Stomach (tissue), 9 donors: ENCODE data around the gene MAST2. TPM values are rescaled to one million over a fixed set of nuclear protein-coding genes. Genes with fewer than 3 reads are reported as not detected.

ENCODE experiments used
- DNase-seq, 2 donors: peaks; one replicate each; pipeline versions ENCODE4 v3.0.0 to v3.0.0-alpha.2; 2013 to 2019
- H3K27ac ChIP-seq, 5 donors: fragments of 200-600 bp in 4 of 5; sonication (generic) in 4 of 5; one replicate each; pipeline ENCODE4 v1.5.1; 2013 to 2019; ENCODE audit warnings: mild to moderate bottlenecking in 1 of 5, moderate library complexity in 1 of 5
- H3K27me3 ChIP-seq, 3 donors: fragments of 200-600 bp; sonication (generic); one replicate each; pipeline ENCODE4 v1.5.1; 2017 to 2019; ENCODE audit warnings: mixed run types in 1 of 3
- H3K36me3 ChIP-seq, 4 donors: fragments of 200-600 bp; sonication (generic); 1 replicate in 3 of 4; 2 replicates in 1 of 4; pipeline ENCODE4 v1.5.1; 2016 to 2019
- H3K4me1 ChIP-seq, 4 donors: fragments of 200-600 bp; sonication (generic); one replicate each; pipeline ENCODE4 v1.5.1; 2016 to 2019
- H3K4me3 ChIP-seq, 4 donors: fragments of 200-600 bp; sonication (generic) in 3 of 4; one replicate each; pipeline ENCODE4 v1.5.1; 2016 to 2019; ENCODE audit warnings: mild to moderate bottlenecking in 1 of 4
- H3K9me3 ChIP-seq, 4 donors: fragments of 200-600 bp; sonication (generic); one replicate each; pipeline ENCODE4 v1.5.1; 2016 to 2019
- EP300 ChIP-seq: sonication (generic); formaldehyde crosslinking; IDR thresholded peaks from one replicate; pipeline ENCODE4 v1.6.1; 2017; ENCODE audit warnings: antibody characterized with exemption
- POLR2A ChIP-seq, 4 donors: fragments of 450-650 bp; IDR thresholded peaks; one replicate each; pipeline ENCODE4 v1.6.1; 2016; ENCODE audit warnings: antibody characterized with exemption in 4 of 4, control low read depth in 2 of 4, mild to moderate bottlenecking in 1 of 4, moderate library complexity in 1 of 4
- POLR2AphosphoS5 ChIP-seq, 3 donors: sonication (generic); formaldehyde crosslinking; IDR thresholded peaks; one replicate each; pipeline ENCODE4 v1.6.1; 2016; ENCODE audit warnings: antibody characterized with exemption in 3 of 3
- WGBS, 5 donors: extraction: QIAGEN DNeasy Blood & Tissue Kit in 3 of 5; methylation state at CpG; one replicate each; pipeline versions ENCODE4 v1.1.5 to v1.1.7; 2013 to 2018; 5-methylcytosine and 5-hydroxymethylcytosine counted together
- intact Hi-C: fragments of 100-400 bp; cut with DNase I; formaldehyde crosslinking; loops from one replicate; pipeline ENCODE4 v1.15.1; 2023; ENCODE audit warnings: low total_unique reads
- polyA plus RNA-seq, 3 donors: library from polyadenylated mRNA; stranded (reverse); fragments of 200-250 nt; gene quantifications; one replicate each; pipeline ENCODE4 v1.2.3, GENCODE V29; 2013
- total RNA-seq, 5 donors: library from RNA; depleted of rRNA; stranded (reverse); fragments of >200 nt; gene quantifications; one replicate each; pipeline versions ENCODE4 v1.1.0 to v1.2.3, GENCODE V29; 2014 to 2016
- TF ChIP-seq, protein P1 (sequence below), 7 experiments: fragments of 450-650 bp in 4 of 7; fragments of 200-600 bp in 3 of 7; sonication (generic) in 3 of 7; IDR thresholded peaks; one replicate each; pipeline ENCODE4 v1.5.1; 2016 to 2019; ENCODE audit warnings: antibody characterized with exemption in 7 of 7, control low read depth in 2 of 7, mild to moderate bottlenecking in 1 of 7
- donor health status: healthy with polysubstance abuse.
- donor health status: Bipolar disorder and iron deficiency.
- donor health status: healthy.

The MAST2 gene
- total and polyA plus RNA-seq, 8 donors, result 5.3 to 131 (median 34.8) TPM

DNA sequence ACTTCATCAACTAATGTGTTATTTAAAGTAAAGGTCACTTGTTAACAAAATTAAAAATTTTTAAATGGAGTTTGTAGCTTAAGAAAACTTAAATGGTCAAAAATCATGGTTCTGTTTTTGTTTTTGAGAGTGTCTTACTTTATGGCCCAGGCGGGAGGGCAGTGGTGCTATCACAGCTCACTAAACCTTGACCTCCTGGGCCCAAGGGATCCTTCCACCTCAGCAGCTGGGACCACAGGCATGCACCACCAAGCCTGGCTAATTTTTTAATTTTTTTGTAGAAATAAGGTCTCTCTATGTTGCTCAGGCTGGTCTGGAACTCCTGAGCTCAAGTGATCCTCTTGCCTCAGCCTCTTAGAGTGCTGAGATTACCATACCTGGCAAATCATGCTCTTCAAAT, 111.4 kb downstream of the MAST2 start:
- Histone ChIP-seq H3K27ac (peak overlapping the region in 1 of 5 donors; percentile 73), H3K9me3 (no peaks in the 10 kb centered on the region), H3K36me3 (peaks cover 0 to 5% (median 0%) of the 10 kb centered on the region in 4 donors), H3K4me1 (peaks cover 0 to 38% (median 7%) of the 10 kb centered on the region in 4 donors), H3K4me3 (no peak overlapping the region), H3K27me3 (no peaks in the 10 kb centered on the region)
- intact Hi-C loops, result no loop called here
- DNase-seq, result no peak
- WGBS, 5 donors, result 93 to 100% (median 100%) methylated on average over 1 of the region's 1 CpG
- TF ChIP-seq POLR2AphosphoS5 (IDR thresholded peaks at IDR 0.05) (no peak), POLR2A (IDR thresholded peaks at IDR 0.05) (no peak), EP300 (no peak)
- TF ChIP-seq, protein P1, sequence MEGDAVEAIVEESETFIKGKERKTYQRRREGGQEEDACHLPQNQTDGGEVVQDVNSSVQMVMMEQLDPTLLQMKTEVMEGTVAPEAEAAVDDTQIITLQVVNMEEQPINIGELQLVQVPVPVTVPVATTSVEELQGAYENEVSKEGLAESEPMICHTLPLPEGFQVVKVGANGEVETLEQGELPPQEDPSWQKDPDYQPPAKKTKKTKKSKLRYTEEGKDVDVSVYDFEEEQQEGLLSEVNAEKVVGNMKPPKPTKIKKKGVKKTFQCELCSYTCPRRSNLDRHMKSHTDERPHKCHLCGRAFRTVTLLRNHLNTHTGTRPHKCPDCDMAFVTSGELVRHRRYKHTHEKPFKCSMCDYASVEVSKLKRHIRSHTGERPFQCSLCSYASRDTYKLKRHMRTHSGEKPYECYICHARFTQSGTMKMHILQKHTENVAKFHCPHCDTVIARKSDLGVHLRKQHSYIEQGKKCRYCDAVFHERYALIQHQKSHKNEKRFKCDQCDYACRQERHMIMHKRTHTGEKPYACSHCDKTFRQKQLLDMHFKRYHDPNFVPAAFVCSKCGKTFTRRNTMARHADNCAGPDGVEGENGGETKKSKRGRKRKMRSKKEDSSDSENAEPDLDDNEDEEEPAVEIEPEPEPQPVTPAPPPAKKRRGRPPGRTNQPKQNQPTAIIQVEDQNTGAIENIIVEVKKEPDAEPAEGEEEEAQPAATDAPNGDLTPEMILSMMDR (IDR thresholded peaks at IDR 0.05), result no peak

DNA sequence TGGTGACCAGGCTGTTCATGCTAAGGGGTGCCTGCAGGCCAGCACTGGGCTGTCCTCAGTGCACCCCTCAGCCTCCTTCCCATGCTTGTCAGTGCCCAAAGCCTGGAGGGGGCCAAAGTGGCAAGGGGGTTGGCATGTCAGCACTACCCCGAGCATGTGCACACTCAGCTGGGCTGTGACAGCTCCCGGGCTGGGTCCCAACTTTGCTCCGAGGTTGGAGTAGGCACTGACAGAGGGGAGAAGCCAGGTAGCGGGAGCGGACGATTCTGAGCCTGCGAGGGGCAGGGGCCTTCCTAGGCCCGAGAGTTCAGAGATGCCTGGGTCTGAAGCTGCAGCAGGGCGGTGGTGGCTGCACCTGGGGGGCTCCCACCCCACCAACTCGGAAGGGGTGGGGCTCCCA, 119.0 kb downstream of the MAST2 start:
- H3K27ac ChIP-seq, result no peak overlapping the region
- WGBS, 5 donors, result 94 to 98% (median 95%) methylated on average over 10 of the region's 10 CpGs; no CpG with 5 or more reads in 1 of the 5 donors
- H3K4me1 ChIP-seq, result peaks cover 0 to 20% (median 6%) of the 10 kb centered on the region in 4 donors

GRCh38 chr1:45922813-45923212, 119.4 kb downstream of the MAST2 start:
- TF ChIP-seq EP300 (no peak), POLR2AphosphoS5 (IDR thresholded peaks at IDR 0.05) (no peak), POLR2A (IDR thresholded peaks at IDR 0.05) (no peak)
- TF ChIP-seq, protein P1 (IDR thresholded peaks at IDR 0.05), result no peak
- H3K4me1 ChIP-seq, result peaks cover 0 to 20% (median 6%) of the 10 kb centered on the region in 4 donors
- H3K4me3 ChIP-seq, result no peak overlapping the region
- no peaks in the 10 kb centered on the region for H3K27me3 ChIP-seq
- intact Hi-C loops, result no loop called here
- no peak for DNase-seq
- H3K27ac ChIP-seq, result no peak overlapping the region
- 95 to 100% (median 99%) methylated on average over 5 to 8 of the region's 8 CpGs for WGBS, 5 donors
- no peaks in the 10 kb centered on the region for H3K9me3 ChIP-seq
- H3K36me3 ChIP-seq, result peaks cover 0 to 5% (median 0%) of the 10 kb centered on the region in 4 donors

More for the DNA sequence above, 119.0 kb downstream of the MAST2 start:
- intact Hi-C loops, result no loop called here
- H3K9me3 ChIP-seq, result no peaks in the 10 kb centered on the region
- H3K27me3 ChIP-seq, result no peaks in the 10 kb centered on the region
- H3K4me3 ChIP-seq, result no peak overlapping the region
- no peak for DNase-seq
- H3K36me3 ChIP-seq, result peaks cover 0 to 5% (median 0%) of the 10 kb centered on the region in 4 donors
- TF ChIP-seq POLR2AphosphoS5 (IDR thresholded peaks at IDR 0.05) (no peak), EP300 (no peak), POLR2A (IDR thresholded peaks at IDR 0.05) (no peak)
- TF ChIP-seq, protein P1 (IDR thresholded peaks at IDR 0.05), result no peak

DNA sequence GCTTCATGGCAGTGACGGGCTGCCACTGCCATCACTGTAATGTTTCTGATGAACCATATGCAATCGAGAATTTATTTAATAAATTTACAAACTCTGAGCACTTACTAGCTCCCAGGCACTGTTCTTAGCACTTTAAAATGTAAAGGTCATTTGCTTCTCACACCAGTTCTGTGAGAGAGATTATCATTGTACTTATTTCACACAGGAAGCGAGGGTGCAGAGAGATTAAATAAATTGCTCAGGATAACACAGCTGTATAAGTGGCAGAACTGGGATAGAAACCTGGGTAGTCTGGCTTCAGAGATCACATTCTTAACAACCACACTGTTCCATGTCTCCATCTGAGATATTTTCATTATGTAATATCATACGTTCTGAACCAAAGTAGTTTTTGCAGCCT, 119.9 kb downstream of the MAST2 start:
- TF ChIP-seq POLR2AphosphoS5 (IDR thresholded peaks at IDR 0.05) (no peak), POLR2A (IDR thresholded peaks at IDR 0.05) (no peak), EP300 (no peak)
- TF ChIP-seq, protein P1 (IDR thresholded peaks at IDR 0.05), result no peak
- Histone ChIP-seq H3K36me3 (peaks cover 0 to under 1% (median 0%) of the 10 kb centered on the region in 4 donors), H3K4me1 (peaks cover 0 to 20% (median 6%) of the 10 kb centered on the region in 4 donors), H3K27ac (no peak overlapping the region), H3K9me3 (no peaks in the 10 kb centered on the region), H3K27me3 (no peaks in the 10 kb centered on the region), H3K4me3 (no peak overlapping the region)
- WGBS, 5 donors, result 70 to 83% (median 81%) methylated on average over 4 of the region's 4 CpGs
- no peak for DNase-seq
- intact Hi-C loops, result no loop called here
